CD4-positive, alpha-beta T cell (primary cell): ENCODE data around the gene DAP. TPM values are rescaled to one million over a fixed set of nuclear protein-coding genes. Genes with fewer than 3 reads are reported as not detected.

Experiments
- ATAC-seq: fragments of 200-7000 bp; cut with Tn5 transposase; one replicate; pipeline ENCODE4 v1.10.0; 2022; ENCODE audit warnings: mild to moderate bottlenecking; ENCODE audit not compliant: poor library complexity
- CTCF ChIA-PET: fragments of 350-600 bp; sonication (Branson Sonifier 250); formaldehyde crosslinking; loops from one replicate; lab custom pipeline; 2021; ENCODE audit warnings: antibody characterized with exemption, inconsistent platforms; lab: Charles Lee
- POLR2A ChIA-PET: fragments of 350-600 bp; sonication (Branson Sonifier 250); formaldehyde crosslinking; loops from one replicate; lab custom pipeline; 2021; ENCODE audit warnings: antibody characterized with exemption, inconsistent platforms; lab: Charles Lee
- DNase-seq, 14 experiments: peaks; one replicate each; pipeline ENCODE4 v3.0.0-alpha.2; 2013 to 2020; ENCODE audit warnings: mixed read lengths in 2 of 14
- H3K27ac ChIP-seq, 2 donors: one replicate each; pipeline versions ENCODE4 v1.5.1 to v1.7.0; 2013; ENCODE audit warnings: low read length in 2 of 2, low read depth in 1 of 2, mild to moderate bottlenecking in 1 of 2
- H3K27me3 ChIP-seq, 2 experiments: 1 replicate in 1 of 2; 2 replicates in 1 of 2; pipeline versions ENCODE4 v1.6.1 to v1.7.0; 2013; ENCODE audit warnings: low read length in 2 of 2, control low read depth in 1 of 2, mild to moderate bottlenecking in 1 of 2, moderate library complexity in 1 of 2; ENCODE audit not compliant: insufficient read depth in 2 of 2, control insufficient read depth in 1 of 2
- H3K36me3 ChIP-seq: one replicate; pipeline ENCODE4 v1.6.1; 2013; ENCODE audit warnings: low read length, control low read depth; ENCODE audit not compliant: insufficient read depth
- H3K4me1 ChIP-seq: one replicate; pipeline ENCODE4 v1.6.1; 2013; ENCODE audit warnings: low read length, control low read depth; ENCODE audit not compliant: insufficient read depth
- H3K4me3 ChIP-seq: one replicate; pipeline ENCODE4 v1.5.1; 2013; ENCODE audit warnings: mild to moderate bottlenecking, low read length, moderate library complexity
- H3K9me3 ChIP-seq, 2 experiments: 1 replicate in 1 of 2; 2 replicates in 1 of 2; pipeline versions ENCODE4 v1.6.1 to v1.7.0; 2013; ENCODE audit warnings: low read length in 2 of 2, mild to moderate bottlenecking in 2 of 2, control low read depth in 1 of 2, moderate library complexity in 1 of 2; ENCODE audit not compliant: control insufficient read depth in 1 of 2, insufficient read depth in 1 of 2
- H3K27ac Mint-ChIP-seq: one replicate; pipeline ENCODE4 v1.8.0; 2020; ENCODE audit warnings: mixed read lengths
- H3K27me3 Mint-ChIP-seq: one replicate; pipeline ENCODE4 v1.8.0; 2021; ENCODE audit warnings: mixed read lengths
- H3K36me3 Mint-ChIP-seq: one replicate; pipeline ENCODE4 v1.8.0; 2021; ENCODE audit warnings: low read depth, mixed read lengths
- H3K4me1 Mint-ChIP-seq: one replicate; pipeline ENCODE4 v1.8.0; 2021; ENCODE audit warnings: low read depth, mixed read lengths
- H3K4me3 Mint-ChIP-seq: one replicate; pipeline ENCODE4 v1.8.0; 2020; ENCODE audit warnings: mild to moderate bottlenecking, mixed read lengths
- H3K9me3 Mint-ChIP-seq: one replicate; pipeline ENCODE4 v1.8.0; 2020; ENCODE audit warnings: mixed read lengths
- CTCF ChIP-seq: fragments of 200-600 bp; IDR thresholded peaks from one replicate; pipeline ENCODE4 v1.8.0; 2022; ENCODE audit warnings: antibody characterized with exemption, mild to moderate bottlenecking
- intact Hi-C, 2 experiments: fragments of 100-400 bp; cut with DNase I in 1 of 2; cut with micrococcal nuclease in 1 of 2; formaldehyde crosslinking; loops; one replicate each; pipeline versions ENCODE4 v1.15.1 to v1.9.0; 2023 to 2025; cut with DNase I, micrococcal nuclease
- total RNA-seq, 174 experiments: library from RNA in 2 of 174; stranded (reverse) in 2 of 174; gene quantifications; one replicate each; pipeline ENCODE4 v1.2.3 and lab custom pipeline; 2021 to 2026

The DAP gene
- total RNA-seq, 2 experiments from 2014 or later, result 33.6 to 35.2 TPM

- Mint-ChIP-seq H3K36me3 (no peaks in the 10 kb centered on the region), H3K4me3 (no peak overlapping the region), H3K9me3 (no peaks in the 10 kb centered on the region), H3K4me1 (no peaks in the 10 kb centered on the region), H3K27ac (no peak overlapping the region), H3K27me3 (no peaks in the 10 kb centered on the region)
- intact Hi-C loops, result no loop called here
- TF ChIP-seq CTCF, result no peak
- CTCF ChIA-PET, result no interaction called here
- H3K27ac ChIP-seq, result no peak overlapping the region
- POLR2A ChIA-PET, result no interaction called here
- no peaks in the 10 kb centered on the region for H3K27me3 ChIP-seq
- DNase-seq (no peak), ATAC-seq (no peak)
- no peaks in the 10 kb centered on the region for H3K36me3 ChIP-seq
- no peaks in the 10 kb centered on the region for H3K9me3 ChIP-seq
- no peaks in the 10 kb centered on the region for H3K4me1 ChIP-seq
- no peak overlapping the region for H3K4me3 ChIP-seq
These were observed 106.5 kb downstream of the DAP start for GRCh38 chr5:10654566-10654965.

- ATAC-seq, result no peak
- Histone ChIP-seq H3K4me3 (no peak overlapping the region), H3K27ac (no peak overlapping the region), H3K27me3 (no peaks in the 10 kb centered on the region), H3K9me3 (peaks cover 0 to 4% of the 10 kb centered on the region in 2 experiments), H3K4me1 (no peaks in the 10 kb centered on the region), H3K36me3 (no peaks in the 10 kb centered on the region)
- Mint-ChIP-seq H3K9me3 (no peaks in the 10 kb centered on the region), H3K27ac (no peak overlapping the region), H3K4me3 (no peak overlapping the region), H3K27me3 (no peaks in the 10 kb centered on the region), H3K4me1 (no peaks in the 10 kb centered on the region), H3K36me3 (no peaks in the 10 kb centered on the region)
- POLR2A ChIA-PET, result no interaction called here
- TF ChIP-seq CTCF, result no peak
- no peak for DNase-seq
- intact Hi-C loops, result no loop called here
- CTCF ChIA-PET, result no interaction called here
These were observed 107.2 kb downstream of the DAP start for GRCh38 chr5:10653751-10654400.

- Histone ChIP-seq H3K27me3 (no peaks in the 10 kb centered on the region), H3K36me3 (no peaks in the 10 kb centered on the region), H3K9me3 (peaks cover 0 to 4% of the 10 kb centered on the region in 2 experiments), H3K4me1 (no peaks in the 10 kb centered on the region), H3K27ac (no peak overlapping the region), H3K4me3 (no peak overlapping the region)
- Mint-ChIP-seq H3K4me1 (no peaks in the 10 kb centered on the region), H3K27me3 (no peaks in the 10 kb centered on the region), H3K4me3 (no peak overlapping the region), H3K36me3 (no peaks in the 10 kb centered on the region), H3K27ac (no peak overlapping the region), H3K9me3 (no peaks in the 10 kb centered on the region)
- ChIA-PET POLR2A (no interaction called here), CTCF (no interaction called here)
- intact Hi-C loops, result no loop called here
- no peak for DNase-seq
- no peak for TF ChIP-seq CTCF
- no peak for ATAC-seq
These were observed 108.0 kb downstream of the DAP start for GRCh38 chr5:10653043-10653442.
